H1 (cell line): ENCODE data around the gene SLC6A3. TPM values are rescaled to one million over a fixed set of nuclear protein-coding genes. Genes with fewer than 3 reads are reported as not detected.

Experiments
- CREB1 ChIP-seq: IDR thresholded peaks from 2 replicates; pipeline ENCODE4 v1.6.1; 2012; ENCODE audit warnings: inconsistent platforms
- NRF1 ChIP-seq: IDR thresholded peaks from 2 replicates; pipeline ENCODE4 v1.6.1; 2011; ENCODE audit warnings: mild to moderate bottlenecking, low read depth, low read length, improper control_type of control experiment
- PHF8 ChIP-seq: fragments of 200-600 bp; sonication (generic); conservative IDR thresholded peaks from 2 replicates; pipeline ENCODE4 v1.7.1; 2012; ENCODE audit warnings: low read depth, mild to moderate bottlenecking, inconsistent platforms, low read length, moderate library complexity
- polyA plus RNA-seq, 7 experiments: library from polyadenylated mRNA; depleted of rRNA in 3 of 7; stranded (reverse) in 5 of 7; unstranded in 2 of 7; fragments of >200 nt in 5 of 7; fragments of 200-250 nt in 2 of 7; gene quantifications; 1 replicate in 5 of 7; 2 replicates in 1 of 7; 4 replicates in 1 of 7; pipeline versions ENCODE4 v1.2.1 to v1.2.3, GENCODE V29; 2011 to 2013; ENCODE audit warnings: missing spikeins in 2 of 7, mixed read lengths in 2 of 7
- total RNA-seq: library from RNA; stranded (reverse); fragmentation: NEBNext Ultra II Directional; extraction: Animal tissue kit (Norgen Biotek cat#: 25700); gene quantifications from 2 replicates; pipeline ENCODE4 v1.2.1, GENCODE V29; 2021
- TF ChIP-seq, protein P1 (sequence below): fragments of 300-600 bp; sonication (generic); IDR thresholded peaks from 2 replicates; pipeline ENCODE4 v1.7.1; 2012; ENCODE audit warnings: low read length, moderate library complexity, mild to moderate bottlenecking, inconsistent platforms; ENCODE audit not compliant: insufficient replicate concordance

Gene SLC6A3
- total and polyA plus RNA-seq, 2 of the 8 experiments (the other 6 are each of a cell fraction or from before 2014, with no cell fraction given): 0.48 to 0.91 TPM

GRCh38 chr5:1366514-1366913 lies 78.7 kb downstream of the SLC6A3 start (continued):
- TF ChIP-seq, protein P1, sequence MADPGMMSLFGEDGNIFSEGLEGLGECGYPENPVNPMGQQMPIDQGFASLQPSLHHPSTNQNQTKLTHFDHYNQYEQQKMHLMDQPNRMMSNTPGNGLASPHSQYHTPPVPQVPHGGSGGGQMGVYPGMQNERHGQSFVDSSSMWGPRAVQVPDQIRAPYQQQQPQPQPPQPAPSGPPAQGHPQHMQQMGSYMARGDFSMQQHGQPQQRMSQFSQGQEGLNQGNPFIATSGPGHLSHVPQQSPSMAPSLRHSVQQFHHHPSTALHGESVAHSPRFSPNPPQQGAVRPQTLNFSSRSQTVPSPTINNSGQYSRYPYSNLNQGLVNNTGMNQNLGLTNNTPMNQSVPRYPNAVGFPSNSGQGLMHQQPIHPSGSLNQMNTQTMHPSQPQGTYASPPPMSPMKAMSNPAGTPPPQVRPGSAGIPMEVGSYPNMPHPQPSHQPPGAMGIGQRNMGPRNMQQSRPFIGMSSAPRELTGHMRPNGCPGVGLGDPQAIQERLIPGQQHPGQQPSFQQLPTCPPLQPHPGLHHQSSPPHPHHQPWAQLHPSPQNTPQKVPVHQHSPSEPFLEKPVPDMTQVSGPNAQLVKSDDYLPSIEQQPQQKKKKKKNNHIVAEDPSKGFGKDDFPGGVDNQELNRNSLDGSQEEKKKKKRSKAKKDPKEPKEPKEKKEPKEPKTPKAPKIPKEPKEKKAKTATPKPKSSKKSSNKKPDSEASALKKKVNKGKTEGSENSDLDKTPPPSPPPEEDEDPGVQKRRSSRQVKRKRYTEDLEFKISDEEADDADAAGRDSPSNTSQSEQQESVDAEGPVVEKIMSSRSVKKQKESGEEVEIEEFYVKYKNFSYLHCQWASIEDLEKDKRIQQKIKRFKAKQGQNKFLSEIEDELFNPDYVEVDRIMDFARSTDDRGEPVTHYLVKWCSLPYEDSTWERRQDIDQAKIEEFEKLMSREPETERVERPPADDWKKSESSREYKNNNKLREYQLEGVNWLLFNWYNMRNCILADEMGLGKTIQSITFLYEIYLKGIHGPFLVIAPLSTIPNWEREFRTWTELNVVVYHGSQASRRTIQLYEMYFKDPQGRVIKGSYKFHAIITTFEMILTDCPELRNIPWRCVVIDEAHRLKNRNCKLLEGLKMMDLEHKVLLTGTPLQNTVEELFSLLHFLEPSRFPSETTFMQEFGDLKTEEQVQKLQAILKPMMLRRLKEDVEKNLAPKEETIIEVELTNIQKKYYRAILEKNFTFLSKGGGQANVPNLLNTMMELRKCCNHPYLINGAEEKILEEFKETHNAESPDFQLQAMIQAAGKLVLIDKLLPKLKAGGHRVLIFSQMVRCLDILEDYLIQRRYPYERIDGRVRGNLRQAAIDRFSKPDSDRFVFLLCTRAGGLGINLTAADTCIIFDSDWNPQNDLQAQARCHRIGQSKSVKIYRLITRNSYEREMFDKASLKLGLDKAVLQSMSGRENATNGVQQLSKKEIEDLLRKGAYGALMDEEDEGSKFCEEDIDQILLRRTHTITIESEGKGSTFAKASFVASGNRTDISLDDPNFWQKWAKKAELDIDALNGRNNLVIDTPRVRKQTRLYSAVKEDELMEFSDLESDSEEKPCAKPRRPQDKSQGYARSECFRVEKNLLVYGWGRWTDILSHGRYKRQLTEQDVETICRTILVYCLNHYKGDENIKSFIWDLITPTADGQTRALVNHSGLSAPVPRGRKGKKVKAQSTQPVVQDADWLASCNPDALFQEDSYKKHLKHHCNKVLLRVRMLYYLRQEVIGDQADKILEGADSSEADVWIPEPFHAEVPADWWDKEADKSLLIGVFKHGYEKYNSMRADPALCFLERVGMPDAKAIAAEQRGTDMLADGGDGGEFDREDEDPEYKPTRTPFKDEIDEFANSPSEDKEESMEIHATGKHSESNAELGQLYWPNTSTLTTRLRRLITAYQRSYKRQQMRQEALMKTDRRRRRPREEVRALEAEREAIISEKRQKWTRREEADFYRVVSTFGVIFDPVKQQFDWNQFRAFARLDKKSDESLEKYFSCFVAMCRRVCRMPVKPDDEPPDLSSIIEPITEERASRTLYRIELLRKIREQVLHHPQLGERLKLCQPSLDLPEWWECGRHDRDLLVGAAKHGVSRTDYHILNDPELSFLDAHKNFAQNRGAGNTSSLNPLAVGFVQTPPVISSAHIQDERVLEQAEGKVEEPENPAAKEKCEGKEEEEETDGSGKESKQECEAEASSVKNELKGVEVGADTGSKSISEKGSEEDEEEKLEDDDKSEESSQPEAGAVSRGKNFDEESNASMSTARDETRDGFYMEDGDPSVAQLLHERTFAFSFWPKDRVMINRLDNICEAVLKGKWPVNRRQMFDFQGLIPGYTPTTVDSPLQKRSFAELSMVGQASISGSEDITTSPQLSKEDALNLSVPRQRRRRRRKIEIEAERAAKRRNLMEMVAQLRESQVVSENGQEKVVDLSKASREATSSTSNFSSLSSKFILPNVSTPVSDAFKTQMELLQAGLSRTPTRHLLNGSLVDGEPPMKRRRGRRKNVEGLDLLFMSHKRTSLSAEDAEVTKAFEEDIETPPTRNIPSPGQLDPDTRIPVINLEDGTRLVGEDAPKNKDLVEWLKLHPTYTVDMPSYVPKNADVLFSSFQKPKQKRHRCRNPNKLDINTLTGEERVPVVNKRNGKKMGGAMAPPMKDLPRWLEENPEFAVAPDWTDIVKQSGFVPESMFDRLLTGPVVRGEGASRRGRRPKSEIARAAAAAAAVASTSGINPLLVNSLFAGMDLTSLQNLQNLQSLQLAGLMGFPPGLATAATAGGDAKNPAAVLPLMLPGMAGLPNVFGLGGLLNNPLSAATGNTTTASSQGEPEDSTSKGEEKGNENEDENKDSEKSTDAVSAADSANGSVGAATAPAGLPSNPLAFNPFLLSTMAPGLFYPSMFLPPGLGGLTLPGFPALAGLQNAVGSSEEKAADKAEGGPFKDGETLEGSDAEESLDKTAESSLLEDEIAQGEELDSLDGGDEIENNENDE: no peak
- TF ChIP-seq NRF1: no peak
- no peak for TF ChIP-seq CREB1
- TF ChIP-seq PHF8: no peak
